Measurements from ENCODE around the gene DDX17. TPM values are rescaled to one million over a fixed set of nuclear protein-coding genes. Genes with fewer than 3 reads are reported as not detected.

DDX17 gene
- total RNA-seq, 4 donors from 2014 or later, result 108 to 329 (median 206) TPM

- Histone ChIP-seq H3K9me3 (no peaks in the 10 kb centered on the region), H3K4me1 (no peaks in the 10 kb centered on the region), H3K36me3 (peaks cover 16 to 56% of the 10 kb centered on the region in 2 donors), H3K27ac (no peak overlapping the region), H3K4me3 (no peak overlapping the region), H3K27me3 (no peaks in the 10 kb centered on the region)
- TF ChIP-seq CTCF (IDR thresholded peaks at IDR 0.05 in 4 of 5, conservative IDR thresholded peaks at IDR 0.05 in 1 of 5) (no peak), POLR2A (IDR thresholded peaks at IDR 0.05) (no peak)
- intact Hi-C loops (cut with DNase I; ENCODE audit: low total_unique reads) (no loop called here), in situ Hi-C loops (cut with MboI; ENCODE audit: low sequenced_read_pairs in 4 of 4) (no loop called here)
- ATAC-seq, result no peak
- no peak for DNase-seq
Observed at GRCh38 chr22:38481162-38481870, 24.8 kb downstream of the DDX17 start.

GRCh38 chr22:38479096-38479837 lies 26.8 kb downstream of the DDX17 start:
- ATAC-seq, result no peak
- TF ChIP-seq POLR2A (IDR thresholded peaks at IDR 0.05) (no peak), CTCF (IDR thresholded peaks at IDR 0.05 in 4 of 5, conservative IDR thresholded peaks at IDR 0.05 in 1 of 5) (no peak)
- no peak for DNase-seq
- H3K27me3 ChIP-seq, result no peaks in the 10 kb centered on the region
- H3K4me1 ChIP-seq, result no peaks in the 10 kb centered on the region
- no peak overlapping the region for H3K4me3 ChIP-seq
- H3K27ac ChIP-seq, result no peak overlapping the region
- H3K9me3 ChIP-seq, result no peaks in the 10 kb centered on the region
- intact Hi-C loops (cut with DNase I; ENCODE audit: low total_unique reads), result no loop called here
- peaks cover 6 to 35% of the 10 kb centered on the region in 2 donors for H3K36me3 ChIP-seq
- in situ Hi-C loops (cut with MboI; ENCODE audit: low sequenced_read_pairs in 4 of 4), result no loop called here

DNA sequence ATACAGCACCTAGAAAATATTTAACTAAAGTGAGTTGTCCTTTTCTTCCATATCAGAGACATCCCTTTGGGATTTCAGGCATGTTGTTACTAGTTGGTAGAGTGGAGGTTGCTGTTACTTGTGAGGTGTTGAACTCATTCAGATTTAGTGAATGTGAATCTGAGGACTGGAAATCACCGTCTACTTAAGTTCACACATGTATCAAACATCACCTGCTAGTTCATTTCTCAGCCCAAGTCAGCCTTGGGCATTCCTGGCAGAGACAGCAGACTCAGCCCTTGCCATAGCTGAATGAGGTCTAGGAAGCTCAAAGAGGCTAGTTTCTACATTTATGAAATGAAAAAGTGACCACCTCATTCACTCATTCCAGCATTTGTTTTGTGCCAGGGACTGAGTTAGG lies 28.5 kb downstream of the DDX17 start:
- in situ Hi-C loops (cut with MboI; ENCODE audit: low sequenced_read_pairs in 4 of 4), result no loop called here
- DNase-seq, result no peak
- Histone ChIP-seq H3K4me1 (no peaks in the 10 kb centered on the region), H3K9me3 (no peaks in the 10 kb centered on the region), H3K27me3 (no peaks in the 10 kb centered on the region), H3K27ac (no peak overlapping the region), H3K36me3 (peaks cover 0 to 18% of the 10 kb centered on the region in 2 donors), H3K4me3 (no peak overlapping the region)
- TF ChIP-seq POLR2A (IDR thresholded peaks at IDR 0.05) (no peak), CTCF (IDR thresholded peaks at IDR 0.05 in 4 of 5, conservative IDR thresholded peaks at IDR 0.05 in 1 of 5) (no peak)
- intact Hi-C loops (cut with DNase I; ENCODE audit: low total_unique reads), result no loop called here
- peak in 1 of 2 donors; percentile 6 for ATAC-seq

DNA sequence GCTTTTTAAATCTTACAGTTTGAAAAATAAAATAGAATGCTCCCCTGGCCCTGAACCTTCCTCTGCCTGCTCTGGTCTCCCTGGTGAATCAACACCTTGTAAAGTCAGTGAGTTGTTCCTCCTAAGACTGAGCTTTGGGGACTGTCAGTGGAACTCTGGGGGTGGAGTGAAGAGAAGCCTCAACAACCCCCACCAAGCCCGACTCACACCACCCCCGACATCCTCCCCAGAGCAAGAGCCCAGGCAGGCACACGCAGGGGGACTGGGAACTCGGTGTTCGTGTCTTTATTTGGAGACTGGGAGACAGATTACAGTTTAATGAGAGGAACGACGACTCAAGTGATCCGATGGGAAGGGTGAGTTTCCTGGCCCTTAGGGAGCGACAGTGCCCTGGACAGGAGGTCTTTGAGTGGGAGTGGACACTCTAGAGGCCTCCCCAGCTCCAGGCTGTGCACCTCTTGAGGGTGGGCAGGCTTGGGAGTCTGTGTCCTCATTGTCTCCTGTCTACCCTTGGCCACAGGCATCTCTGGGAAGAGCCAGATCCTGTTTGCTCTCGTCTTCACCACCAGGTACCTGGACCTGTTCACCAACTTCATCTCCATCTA lies 32.0 kb downstream of the DDX17 start:
- intact Hi-C loops (cut with DNase I; ENCODE audit: low total_unique reads), result no loop called here
- ATAC-seq, result no peak

More for the DNA sequence above, 32.0 kb downstream of the DDX17 start:
- Histone ChIP-seq H3K4me1 (no peaks in the 10 kb centered on the region), H3K27ac (no peak overlapping the region), H3K36me3 (no peaks in the 10 kb centered on the region), H3K4me3 (no peak overlapping the region), H3K9me3 (no peaks in the 10 kb centered on the region), H3K27me3 (no peaks in the 10 kb centered on the region)
- TF ChIP-seq POLR2A (IDR thresholded peaks at IDR 0.05), result no peak
- TF ChIP-seq CTCF (IDR thresholded peaks at IDR 0.05 in 4 of 5, conservative IDR thresholded peaks at IDR 0.05 in 1 of 5), result no peak
- no peak for DNase-seq
- in situ Hi-C loops (cut with MboI; ENCODE audit: low sequenced_read_pairs in 4 of 4), result no loop called here

Measured in gastrocnemius medialis (tissue), 4 donors.